GM18507 (cell line): ENCODE measurements around the gene SETD9.

Experiments
- DNase-seq: peaks from one replicate; pipeline ENCODE4 v3.0.0; 2011; ENCODE audit warnings: low read depth; ENCODE audit not compliant: insufficient read length; ENCODE audit errors: extremely low spot score
- FAIRE-seq: peaks from 2 replicates; lab custom pipeline; 2011; peaks lifted over from hg19 to GRCh38; lab: Jason Lieb, UNC

SETD9 gene, protein sequence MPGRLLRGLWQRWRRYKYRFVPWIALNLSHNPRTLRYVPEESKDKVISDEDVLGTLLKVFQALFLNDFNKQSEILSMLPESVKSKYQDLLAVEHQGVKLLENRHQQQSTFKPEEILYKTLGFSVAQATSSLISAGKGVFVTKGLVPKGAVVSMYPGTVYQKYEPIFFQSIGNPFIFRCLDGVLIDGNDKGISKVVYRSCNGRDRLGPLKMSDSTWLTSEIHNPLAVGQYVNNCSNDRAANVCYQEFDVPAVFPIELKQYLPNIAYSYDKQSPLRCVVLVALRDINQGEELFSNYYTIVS

DNA sequence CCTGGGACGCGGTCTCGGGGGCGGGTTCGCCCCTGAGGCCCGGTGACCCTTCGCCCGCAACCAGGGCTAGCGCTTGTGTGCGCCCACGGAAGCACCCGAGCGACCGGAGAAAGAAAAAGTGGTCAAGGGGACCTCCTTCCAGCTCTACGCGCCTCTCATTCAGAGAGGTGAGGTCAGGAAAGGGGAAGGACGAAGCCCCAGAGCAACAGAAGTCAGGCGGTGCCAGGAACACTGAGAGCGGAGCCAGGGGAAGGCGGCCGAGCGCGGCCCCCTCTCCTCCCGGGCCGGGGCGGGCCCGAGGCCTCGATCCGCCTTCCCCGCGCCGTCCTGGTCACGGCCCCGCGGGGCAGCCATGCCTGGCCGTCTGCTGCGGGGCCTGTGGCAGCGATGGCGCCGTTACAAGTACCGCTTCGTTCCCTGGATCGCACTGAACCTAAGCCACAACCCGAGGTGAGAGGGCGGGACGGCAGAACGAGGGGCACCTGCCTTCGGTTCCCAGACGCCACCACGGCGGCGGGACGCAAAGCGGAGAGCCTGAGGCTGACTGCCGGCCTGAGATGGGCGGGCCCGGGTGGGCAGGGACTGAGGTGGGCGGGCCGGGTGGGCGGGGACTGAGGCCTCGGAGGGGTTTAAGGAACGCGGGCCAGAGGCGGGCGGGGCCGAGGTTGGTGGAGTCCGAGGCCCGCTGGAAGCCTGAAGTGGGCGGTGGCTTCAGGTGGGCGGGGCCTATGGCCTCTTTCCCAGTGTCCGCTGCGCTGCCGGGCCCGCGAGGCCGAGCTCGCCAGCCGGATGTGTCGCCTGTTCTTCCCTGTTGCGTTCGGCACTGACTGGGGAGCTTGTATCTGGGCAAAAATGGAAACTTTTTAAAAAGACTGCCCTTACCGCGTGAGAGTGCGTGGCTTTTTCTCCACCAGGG, at the start of gene SETD9:
Gene SETD9, plus strand, starts transcription at position 303 of the 916 bp plus-strand sequence. Its CDS starts 50 bp downstream, at position 353.
- DNase-seq (peak; percentile 97), FAIRE-seq (peak; percentile 87)

DNA sequence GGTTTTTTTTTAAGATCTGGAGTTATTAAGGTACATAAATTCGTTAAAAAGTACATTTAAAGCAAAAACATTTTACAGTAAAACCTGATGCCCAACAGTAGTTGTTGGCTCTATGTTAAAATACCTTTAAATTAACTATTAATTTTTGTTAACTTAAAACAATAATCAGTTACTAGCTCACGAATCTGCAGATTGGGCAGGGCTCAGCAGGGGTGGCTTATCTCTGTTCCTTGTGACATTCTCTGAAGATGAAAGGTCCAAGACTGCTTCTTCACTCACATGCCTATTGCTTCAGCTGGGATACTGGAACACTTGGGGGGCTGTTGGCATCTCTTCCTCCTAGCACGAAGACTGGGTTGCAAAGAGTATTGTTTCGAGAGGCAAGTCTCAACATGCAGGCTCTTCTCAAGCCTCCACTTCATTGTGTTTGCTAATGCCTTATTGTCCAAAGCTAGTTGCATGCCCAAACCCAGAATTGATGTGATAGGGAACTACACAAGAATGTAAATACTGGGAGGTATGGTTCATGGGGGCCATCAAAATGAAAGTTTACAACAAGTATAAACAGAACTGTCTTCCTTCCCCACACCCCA, 47.4 kb upstream of the SETD9 start:
- FAIRE-seq: no peak

DNA sequence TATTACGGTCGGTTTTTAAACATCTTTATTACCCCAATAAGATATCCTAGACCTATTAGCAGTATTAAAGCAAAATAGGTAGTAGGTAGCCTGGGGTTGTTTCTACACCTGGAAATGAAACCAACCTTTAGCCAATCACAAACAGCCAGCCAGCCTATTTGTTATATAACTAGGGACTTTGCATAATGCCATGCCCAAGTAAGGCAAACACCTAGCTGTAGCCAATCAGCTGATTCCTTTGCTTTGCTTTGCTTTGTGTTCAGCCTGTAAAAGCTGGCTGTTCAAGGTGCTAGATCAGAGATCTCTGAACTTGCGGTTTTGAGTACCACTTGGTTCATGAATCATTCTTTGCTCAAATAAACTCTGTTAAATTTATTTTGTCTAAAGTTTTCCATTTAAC, 46.5 kb upstream of the SETD9 start:
- DNase-seq: no peak
- no peak for FAIRE-seq

More for the DNA sequence above, 47.4 kb upstream of the SETD9 start:
- DNase-seq: no peak

DNA sequence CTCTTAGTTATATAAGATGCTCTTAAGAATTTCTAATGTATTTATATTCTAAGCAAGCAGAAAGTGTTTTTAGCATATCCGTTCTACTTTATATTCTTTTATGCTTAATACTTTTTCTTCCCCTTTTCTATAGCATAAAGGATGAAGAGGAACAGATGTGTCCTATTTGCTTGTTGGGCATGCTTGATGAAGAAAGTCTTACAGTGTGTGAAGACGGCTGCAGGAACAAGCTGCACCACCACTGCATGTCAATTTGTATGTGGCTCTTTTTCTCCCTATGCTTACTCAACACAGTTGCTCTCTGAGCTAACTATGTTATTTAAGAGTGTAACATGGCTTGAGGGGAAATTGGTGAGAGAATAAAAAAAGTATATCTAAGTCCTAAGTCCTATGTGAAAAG, 37.6 kb upstream of the SETD9 start:
- no peak for FAIRE-seq
- no peak for DNase-seq

DNA sequence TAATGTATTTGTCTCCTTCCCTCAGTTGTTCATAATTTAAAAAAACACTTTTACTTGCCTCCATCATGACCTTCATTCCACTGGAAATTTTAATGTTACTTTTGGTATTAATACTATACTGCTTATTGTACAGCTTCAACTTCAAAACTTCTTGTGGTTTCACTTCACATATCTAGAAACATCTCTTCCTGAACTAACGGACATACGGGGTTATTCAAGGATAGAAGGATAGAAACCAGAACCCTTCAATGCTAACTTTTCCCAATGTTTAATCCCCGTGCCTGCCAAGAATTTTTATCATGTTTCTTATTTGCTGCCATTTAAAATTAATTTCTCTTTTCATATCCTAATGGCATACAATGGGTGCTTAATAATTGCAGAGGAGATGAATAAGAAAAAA, 36.3 kb upstream of the SETD9 start:
- no peak for DNase-seq
- no peak for FAIRE-seq

DNA sequence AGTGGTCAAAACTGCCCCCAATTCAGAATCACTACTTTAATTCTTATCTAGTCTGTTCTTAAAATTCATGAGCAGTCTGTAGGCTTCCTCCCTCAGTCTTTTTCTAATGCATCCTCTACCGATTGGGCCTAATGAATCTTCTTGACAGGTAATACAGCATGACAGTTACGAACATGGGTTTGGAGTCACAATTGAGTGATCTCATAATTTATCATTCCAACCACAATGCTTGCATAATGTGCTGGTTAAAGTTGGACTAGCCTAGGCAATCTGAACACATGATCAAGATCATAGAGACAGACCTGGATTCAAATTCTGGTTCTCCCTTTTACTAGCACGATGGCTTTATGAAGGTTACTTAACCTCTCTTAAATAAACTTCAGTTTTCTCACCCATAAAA, 33.1 kb upstream of the SETD9 start:
- DNase-seq: no peak
- no peak for FAIRE-seq

DNA sequence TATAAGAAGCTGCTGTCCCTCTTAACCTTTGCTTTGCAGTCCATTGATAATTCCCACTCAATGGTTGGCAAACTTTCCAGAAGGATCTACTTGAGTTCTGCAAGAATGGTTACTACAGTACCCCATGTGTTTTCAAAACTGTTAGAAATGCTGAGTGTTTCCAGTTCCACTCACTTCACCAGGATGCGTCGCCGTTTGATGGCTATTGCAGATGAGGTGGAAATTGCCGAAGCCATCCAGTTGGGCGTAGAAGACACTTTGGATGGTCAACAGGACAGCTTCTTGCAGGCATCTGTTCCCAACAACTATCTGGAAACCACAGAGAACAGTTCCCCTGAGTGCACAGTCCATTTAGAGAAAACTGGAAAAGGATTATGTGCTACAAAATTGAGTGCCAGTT, 27.8 kb upstream of the SETD9 start:
- DNase-seq: no peak
- no peak for FAIRE-seq

DNA sequence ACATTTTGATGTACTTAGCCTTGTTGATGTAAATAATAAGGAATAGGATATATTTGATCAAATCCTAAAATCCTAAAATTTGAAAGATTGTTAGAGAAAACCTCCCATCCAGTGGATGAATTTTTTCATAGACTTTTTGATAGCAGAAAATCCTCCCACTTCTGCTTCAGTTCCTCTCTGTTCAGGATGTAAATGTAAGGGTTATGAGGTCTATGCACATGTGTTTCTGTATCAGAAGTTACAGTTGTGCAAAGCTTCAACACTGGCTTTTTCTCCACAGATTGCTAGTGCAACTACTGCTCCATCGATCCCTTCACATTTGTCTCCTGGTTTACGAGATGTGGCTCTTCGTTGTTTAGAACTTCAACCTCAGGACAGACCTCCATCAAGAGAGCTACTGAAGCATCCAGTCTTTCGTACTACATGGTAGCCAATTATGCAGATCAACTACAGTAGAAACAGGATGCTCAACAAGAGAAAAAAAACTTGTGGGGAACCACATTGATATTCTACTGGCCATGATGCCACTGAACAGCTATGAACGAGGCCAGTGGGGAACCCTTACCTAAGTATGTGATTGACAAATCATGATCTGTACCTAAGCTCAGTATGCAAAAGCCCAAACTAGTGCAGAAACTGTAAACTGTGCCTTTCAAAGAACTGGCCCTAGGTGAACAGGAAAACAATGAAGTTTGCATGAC, 16.0 kb upstream of the SETD9 start:
- FAIRE-seq (no peak), DNase-seq (no peak)

DNA sequence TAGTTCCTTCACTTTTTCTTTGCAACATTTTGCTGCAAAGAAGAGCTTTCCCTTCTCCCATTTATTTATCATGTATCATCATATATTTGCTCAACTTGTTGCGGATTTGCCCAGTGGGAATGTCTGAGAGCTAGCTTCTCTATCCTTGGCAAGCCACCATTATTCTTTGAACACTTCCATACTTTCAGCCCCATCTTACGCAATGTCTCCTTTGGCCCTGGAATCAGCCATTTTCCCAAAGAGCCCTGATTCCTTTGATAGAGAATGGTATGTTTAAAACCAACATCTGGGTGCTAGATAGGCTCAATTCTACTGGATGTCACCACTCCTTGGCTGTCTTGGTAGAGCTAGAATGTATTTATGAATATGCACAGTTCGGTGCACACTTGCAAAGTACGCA, 12.6 kb upstream of the SETD9 start:
- FAIRE-seq: no peak
- no peak for DNase-seq

DNA sequence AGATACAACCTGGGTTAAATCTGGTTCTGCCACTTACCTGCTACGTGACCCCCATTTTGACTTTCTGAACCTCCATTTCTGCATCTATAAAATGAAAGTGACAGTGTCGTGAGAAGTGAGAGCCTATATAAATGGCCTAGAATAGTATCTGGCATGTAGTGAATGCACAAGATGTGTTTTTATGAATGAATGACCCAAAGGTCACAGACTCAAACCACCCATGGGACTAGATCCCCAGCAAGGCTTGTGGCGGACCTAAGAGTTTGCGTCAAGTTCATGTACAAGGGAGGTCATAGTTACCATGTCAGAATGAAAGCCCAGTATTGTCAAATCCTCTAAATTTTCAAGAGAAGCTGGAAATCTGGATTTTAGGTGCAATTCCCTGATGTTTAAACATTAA, 11.2 kb upstream of the SETD9 start:
- no peak for DNase-seq
- no peak for FAIRE-seq

DNA sequence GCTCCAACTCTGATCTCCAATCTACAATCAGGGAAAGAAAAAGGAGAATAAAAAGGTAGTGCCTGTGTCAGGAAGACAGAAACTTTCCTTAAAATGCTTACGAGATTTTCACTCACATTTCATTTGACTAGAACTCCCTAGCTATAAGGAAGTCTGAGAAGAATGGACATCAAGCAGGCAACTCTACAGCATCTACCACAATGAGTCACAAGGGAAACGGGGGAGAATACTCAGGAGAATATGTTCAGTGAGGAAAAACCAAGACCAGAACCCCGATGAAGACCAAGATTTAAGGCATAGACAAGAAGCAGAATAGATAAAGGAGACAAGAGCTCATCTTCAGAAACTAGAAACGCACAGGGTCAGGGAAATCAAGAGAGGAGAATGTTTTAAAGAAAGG, 9.0 kb upstream of the SETD9 start:
- FAIRE-seq: no peak
- no peak for DNase-seq

DNA sequence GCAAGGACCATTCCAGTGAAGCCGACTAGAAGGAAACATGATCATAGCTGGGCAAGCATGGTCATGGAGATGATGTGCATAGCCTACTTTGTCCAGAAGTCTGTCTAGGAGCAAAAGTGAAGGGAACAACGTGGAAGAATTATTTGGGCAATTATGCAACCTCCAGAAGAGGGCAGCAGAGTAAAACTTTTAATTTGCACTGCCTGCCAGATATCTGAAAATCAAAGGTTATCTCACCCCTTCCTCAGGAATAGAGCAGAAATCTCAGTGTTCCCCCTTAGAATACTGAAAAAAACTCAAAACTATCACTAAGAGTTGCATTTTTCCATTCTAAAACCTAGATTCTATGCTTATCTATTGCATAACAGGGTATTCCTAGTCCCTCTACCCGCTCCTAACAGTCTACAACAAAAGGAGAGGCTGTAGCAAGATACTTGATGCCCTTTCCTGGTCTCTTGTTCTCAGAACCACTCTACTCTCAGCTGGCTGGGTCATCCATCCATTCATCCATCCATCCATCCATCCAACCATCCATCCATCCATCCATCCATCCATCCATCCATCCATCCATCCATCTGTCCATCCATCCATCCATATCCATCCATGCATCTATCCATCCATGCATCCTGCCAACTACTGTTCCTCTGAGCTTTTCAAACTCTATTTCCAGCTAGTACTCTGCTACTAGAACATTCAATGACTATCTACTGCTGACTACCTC, 8.4 kb upstream of the SETD9 start:
- FAIRE-seq: peak; percentile 85

DNA sequence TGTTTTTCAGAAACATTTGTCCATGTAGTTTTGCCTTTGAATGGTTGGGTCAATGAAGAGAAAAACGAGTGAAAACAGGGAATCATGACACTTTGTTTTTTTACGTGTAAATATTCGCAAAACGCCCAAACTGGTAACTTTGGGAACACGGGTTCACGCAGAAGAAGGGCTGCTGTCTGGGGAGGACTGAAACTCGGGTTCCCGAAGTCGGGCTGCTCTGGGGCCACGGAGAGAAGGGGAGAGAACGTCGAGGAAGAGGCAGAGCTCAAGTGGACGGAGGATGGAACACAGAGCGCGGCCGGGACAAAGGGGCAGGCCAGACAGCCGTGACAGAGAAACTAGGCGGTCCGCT, 478 bp upstream of the SETD9 start:
- DNase-seq: no peak
- FAIRE-seq: peak; percentile 12

More for the DNA sequence above, 8.4 kb upstream of the SETD9 start:
- no peak for DNase-seq

DNA sequence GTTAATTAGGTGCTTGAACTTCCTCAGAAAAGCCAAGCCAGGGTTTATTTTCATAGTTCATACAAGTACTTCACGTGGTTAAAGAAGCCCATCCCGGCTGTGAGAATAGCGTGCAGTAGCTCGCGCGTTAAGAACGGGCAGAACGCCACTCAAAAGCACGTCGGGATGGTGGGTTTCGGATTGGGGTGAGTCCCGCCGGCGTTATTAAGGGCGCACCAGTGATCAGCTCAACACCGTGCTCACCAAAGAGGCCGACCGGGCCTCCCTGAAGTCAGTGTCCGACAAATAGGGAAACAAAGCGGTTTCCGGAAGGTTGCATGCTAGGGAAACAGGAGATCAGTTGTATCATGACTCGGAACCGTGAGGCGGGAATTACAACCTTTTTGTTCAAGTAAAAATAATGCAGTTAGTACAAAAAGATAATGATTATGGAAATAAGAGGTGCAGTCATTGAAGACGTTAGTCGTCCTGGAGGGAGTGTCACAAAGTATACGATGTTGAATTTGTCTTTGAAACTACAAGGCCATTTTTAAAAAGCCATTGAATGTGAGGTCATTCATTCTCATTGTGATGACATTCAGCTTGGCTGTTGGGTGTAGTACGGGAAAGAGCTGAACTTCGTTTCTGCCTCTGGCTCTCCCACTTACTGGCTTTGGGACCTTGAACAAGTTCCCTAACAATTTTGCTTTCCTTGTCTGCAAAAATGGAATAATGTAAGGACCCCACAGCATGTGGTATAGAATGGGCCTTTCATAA, 992 bp downstream of the SETD9 start:
- FAIRE-seq (peak; percentile 59), DNase-seq (no peak)

DNA sequence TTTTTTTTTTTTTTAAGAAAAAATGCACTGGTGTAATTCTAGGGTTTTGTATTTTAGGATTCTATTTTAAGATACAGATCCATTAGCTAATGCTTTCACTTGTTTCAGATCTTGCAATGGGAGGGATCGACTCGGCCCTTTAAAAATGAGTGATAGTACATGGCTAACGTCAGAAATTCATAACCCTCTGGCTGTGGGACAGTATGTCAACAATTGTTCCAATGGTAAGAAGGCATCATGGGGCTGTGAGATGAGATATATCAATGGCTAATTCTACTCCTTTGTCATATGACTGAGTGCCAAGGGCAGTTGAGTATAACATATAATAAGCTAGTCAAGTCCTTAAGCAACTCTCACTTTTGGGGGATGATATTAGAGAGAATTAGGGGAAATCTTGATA, 4.4 kb downstream of the SETD9 start:
- DNase-seq (no peak), FAIRE-seq (no peak)

DNA sequence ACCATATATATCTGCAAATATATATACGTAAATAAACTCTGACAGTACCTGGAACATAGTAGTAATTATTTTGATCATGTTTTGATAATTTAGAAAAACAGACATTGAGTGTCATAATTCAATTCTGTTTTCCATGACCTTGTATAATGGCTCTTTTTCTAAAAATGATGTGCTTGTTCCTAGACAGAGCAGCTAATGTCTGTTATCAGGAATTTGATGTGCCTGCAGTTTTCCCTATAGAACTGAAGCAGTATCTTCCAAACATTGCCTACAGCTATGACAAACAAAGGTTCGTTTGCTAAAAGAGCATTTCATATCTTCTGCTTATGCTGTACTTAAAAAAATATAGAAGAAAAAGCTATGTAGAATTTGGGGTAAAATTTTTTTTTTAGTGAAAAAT, 5.3 kb downstream of the SETD9 start:
- no peak for FAIRE-seq
- DNase-seq: no peak

DNA sequence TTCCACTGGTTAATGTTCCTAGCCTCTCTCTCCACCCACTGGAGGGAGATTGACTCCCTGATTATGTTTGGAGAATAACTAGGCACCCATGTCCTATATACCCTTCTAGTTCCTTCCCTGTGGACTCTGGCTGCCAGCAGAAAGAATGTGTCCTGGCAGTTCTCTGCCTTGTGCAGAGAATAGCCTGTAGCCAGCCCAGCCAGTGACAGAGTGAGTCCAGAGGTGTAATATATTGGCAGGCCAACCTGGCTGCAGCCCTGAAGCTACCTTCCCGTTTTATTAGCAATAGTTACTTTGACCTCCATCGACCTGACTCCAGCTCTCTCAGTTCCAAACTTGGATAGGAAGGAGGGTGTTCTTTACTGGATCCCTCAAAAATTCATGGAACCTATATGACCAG, 8.1 kb downstream of the SETD9 start:
- no peak for DNase-seq

DNA sequence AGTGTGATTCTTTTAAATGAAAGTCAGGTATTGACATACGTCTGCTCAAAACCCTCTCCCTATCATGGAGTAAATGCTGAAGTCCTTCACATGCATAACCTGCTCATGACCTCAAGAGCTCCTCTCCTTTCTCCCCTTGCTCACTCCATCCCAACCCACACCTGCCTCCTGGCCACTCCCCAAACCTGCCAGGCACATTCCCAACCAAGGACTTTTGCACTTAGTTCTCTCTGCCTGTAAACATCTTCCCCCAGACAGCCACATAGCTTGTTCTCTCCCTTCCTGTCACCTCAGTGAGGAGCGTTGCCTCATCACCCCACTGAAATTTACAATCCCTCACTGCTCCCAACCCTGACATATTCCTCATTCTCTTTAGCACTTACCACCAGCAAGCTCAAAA, 8.7 kb downstream of the SETD9 start:
- FAIRE-seq: no peak
- DNase-seq: no peak

More for the DNA sequence above, 8.1 kb downstream of the SETD9 start:
- FAIRE-seq: no peak
